PFSK-1 (cell line): Measurements from ENCODE around the gene FPR1.

ENCODE experiments used
- FOXP2 ChIP-seq: optimal IDR thresholded peaks from 2 replicates; pipeline ENCODE3; 2011; ENCODE audit warnings: borderline replicate concordance, control low read depth, inconsistent platforms; ENCODE audit not compliant: insufficient read depth; ENCODE audit errors: extremely low read length, extremely low read depth
- POLR2AphosphoS5 ChIP-seq: IDR thresholded peaks from 2 replicates; pipeline ENCODE4 v1.6.1; 2012; ENCODE audit warnings: low read depth, mild to moderate bottlenecking, control low read depth, low read length, moderate library complexity
- REST ChIP-seq, 2 experiments: IDR thresholded peaks; 2 replicates each; pipeline versions ENCODE4 v1.6.1 to v1.8.0; 2011 to 2012; ENCODE audit warnings: low read depth in 2 of 2, low read length in 2 of 2, control low read depth in 1 of 2, inconsistent platforms in 1 of 2, mild to moderate bottlenecking in 1 of 2, moderate library complexity in 1 of 2; ENCODE audit not compliant: insufficient read depth in 1 of 2
- SIN3A ChIP-seq: IDR thresholded peaks from 2 replicates; pipeline ENCODE4 v1.6.1; 2012; ENCODE audit warnings: mild to moderate bottlenecking, low read length, moderate library complexity, borderline replicate concordance; ENCODE audit not compliant: insufficient read depth
- TAF1 ChIP-seq: IDR thresholded peaks from 2 replicates; pipeline ENCODE4 v1.6.1; 2012; ENCODE audit warnings: low read length, control low read depth, borderline replicate concordance; ENCODE audit not compliant: insufficient read depth

FPR1 gene

GRCh38 chr19:51798062-51798461 lies 46.4 kb upstream of the FPR1 start:
- no peak for TF ChIP-seq SIN3A
- TF ChIP-seq FOXP2 = no peak
- TF ChIP-seq REST (IDR thresholded peaks at IDR 0.05; ENCODE audit: insufficient read depth in 1 of 2, low read depth in 2 of 2, low read length in 2 of 2) = no peak
- TF ChIP-seq TAF1 = no peak
- no peak for TF ChIP-seq POLR2AphosphoS5

GRCh38 chr19:51797480-51797879 lies 45.8 kb upstream of the FPR1 start:
- no peak for TF ChIP-seq POLR2AphosphoS5

DNA sequence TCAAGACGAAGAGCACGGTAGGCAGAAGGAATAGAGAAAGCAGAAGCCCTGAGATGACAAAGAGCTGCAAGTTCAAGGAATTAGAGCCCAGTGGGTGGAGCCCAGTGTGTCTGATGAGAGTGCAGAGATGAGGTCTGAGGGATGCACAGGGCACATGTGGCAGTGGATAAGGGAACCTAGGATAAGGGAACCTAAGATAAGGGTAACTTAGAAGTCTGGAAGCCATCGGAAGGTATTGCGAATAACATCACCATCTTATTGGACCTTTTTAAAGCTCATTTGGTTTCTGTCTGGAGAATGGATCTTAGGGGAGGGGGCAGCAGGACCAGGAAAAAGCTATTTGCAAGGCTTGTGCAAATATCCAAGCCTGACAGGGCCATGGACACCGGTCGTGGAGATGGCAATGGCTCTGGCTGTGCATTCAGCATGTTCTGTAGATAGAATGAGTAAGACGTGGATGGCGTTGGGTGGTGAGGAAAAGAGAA lies 44.6 kb upstream of the FPR1 start:
- TF ChIP-seq SIN3A (no peak), POLR2AphosphoS5 (no peak), TAF1 (no peak), FOXP2 (no peak), REST (IDR thresholded peaks at IDR 0.05; ENCODE audit: insufficient read depth in 1 of 2, low read depth in 2 of 2, low read length in 2 of 2) (no peak)

- TF ChIP-seq SIN3A (no peak), REST (IDR thresholded peaks at IDR 0.05; ENCODE audit: insufficient read depth in 1 of 2, low read depth in 2 of 2, low read length in 2 of 2) (no peak), POLR2AphosphoS5 (no peak), FOXP2 (no peak), TAF1 (no peak)
These were observed 43.3 kb upstream of the FPR1 start, which contains the start of gene FPR3 for GRCh38 chr19:51794885-51795490. TSS of gene FPR3 (plus strand) at chr19:51795157. CDS start at chr19:51823749, 28,592 bp downstream.

- TF ChIP-seq REST (IDR thresholded peaks at IDR 0.05; ENCODE audit: insufficient read depth in 1 of 2, low read depth in 2 of 2, low read length in 2 of 2) = no peak
- no peak for TF ChIP-seq TAF1
- no peak for TF ChIP-seq SIN3A
- no peak for TF ChIP-seq FOXP2
- TF ChIP-seq POLR2AphosphoS5 = no peak
These were observed 42.3 kb upstream of the FPR1 start for GRCh38 chr19:51793994-51794393.
